ENCODE measurements around the gene USH1C. TPM values are rescaled to one million over a fixed set of nuclear protein-coding genes. Genes with fewer than 3 reads are reported as not detected.

The USH1C gene
- total RNA-seq, 4 donors from 2014 or later, result 0.75 TPM; not detected in 3

DNA sequence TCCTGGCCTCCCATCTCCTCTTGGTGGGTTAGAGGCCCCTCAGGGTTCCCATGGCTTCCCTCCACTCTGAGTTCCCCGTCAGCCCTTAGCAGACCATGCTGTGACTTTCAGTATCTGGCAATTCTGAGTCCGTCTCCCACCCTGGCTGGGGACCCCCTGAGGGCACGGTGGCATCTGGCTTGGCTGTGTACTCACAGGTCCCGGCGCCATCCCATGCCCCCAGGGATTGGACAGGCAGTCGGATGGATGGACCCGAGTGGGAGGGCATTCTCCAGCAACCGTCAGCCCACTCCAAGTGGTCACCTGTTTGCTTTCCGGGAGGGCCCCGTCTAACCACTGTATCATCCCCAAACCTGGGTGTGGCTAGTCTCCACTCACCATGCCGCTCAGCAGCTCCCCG lies 43.5 kb downstream of the USH1C start:
- TF ChIP-seq, protein P1, sequence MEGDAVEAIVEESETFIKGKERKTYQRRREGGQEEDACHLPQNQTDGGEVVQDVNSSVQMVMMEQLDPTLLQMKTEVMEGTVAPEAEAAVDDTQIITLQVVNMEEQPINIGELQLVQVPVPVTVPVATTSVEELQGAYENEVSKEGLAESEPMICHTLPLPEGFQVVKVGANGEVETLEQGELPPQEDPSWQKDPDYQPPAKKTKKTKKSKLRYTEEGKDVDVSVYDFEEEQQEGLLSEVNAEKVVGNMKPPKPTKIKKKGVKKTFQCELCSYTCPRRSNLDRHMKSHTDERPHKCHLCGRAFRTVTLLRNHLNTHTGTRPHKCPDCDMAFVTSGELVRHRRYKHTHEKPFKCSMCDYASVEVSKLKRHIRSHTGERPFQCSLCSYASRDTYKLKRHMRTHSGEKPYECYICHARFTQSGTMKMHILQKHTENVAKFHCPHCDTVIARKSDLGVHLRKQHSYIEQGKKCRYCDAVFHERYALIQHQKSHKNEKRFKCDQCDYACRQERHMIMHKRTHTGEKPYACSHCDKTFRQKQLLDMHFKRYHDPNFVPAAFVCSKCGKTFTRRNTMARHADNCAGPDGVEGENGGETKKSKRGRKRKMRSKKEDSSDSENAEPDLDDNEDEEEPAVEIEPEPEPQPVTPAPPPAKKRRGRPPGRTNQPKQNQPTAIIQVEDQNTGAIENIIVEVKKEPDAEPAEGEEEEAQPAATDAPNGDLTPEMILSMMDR (IDR thresholded peaks at IDR 0.05; ENCODE audit: low read depth), result no peak

DNA sequence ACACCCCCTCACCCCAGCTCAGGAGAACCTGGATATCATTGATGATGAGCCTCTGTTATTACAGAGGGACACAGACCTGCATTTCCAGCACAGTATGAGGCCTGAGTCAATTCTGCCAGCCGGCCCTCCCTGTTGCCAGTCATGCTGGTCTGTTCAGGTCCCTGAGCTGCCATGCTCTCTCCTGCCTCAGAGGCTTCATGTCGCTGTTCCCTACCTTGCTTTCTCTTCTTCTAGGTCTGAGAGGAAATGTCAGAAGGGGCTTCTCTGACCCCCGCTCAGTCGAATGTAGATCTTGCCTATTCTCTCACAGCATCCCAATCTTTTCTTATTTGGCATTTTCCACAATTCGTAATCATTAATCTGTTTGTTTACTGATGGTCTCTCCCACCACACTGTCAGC lies 45.7 kb downstream of the USH1C start:
- TF ChIP-seq, protein P1 (IDR thresholded peaks at IDR 0.05; ENCODE audit: low read depth), result no peak

DNA sequence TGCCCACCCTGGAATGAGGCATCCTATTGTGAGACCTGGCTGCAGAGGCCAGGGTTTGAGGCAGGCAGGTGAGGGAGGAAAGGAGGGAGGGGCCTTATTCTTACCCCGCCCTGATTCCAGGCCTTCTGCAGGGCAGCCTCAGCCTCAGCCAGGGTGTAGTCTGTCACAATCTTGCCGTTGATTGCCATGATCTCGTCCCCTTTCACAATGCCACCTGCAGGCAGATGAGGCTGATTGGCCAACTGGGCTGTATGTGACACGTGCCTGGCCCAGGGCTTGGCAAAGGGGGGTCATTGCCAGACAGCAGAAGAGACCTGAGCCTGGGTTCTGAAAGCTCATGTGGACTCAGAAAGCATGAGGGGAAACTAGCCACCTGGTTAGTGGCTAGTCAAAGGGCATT lies 46.2 kb downstream of the USH1C start:
- TF ChIP-seq, protein P1 (IDR thresholded peaks at IDR 0.05; ENCODE audit: low read depth), result no peak

DNA sequence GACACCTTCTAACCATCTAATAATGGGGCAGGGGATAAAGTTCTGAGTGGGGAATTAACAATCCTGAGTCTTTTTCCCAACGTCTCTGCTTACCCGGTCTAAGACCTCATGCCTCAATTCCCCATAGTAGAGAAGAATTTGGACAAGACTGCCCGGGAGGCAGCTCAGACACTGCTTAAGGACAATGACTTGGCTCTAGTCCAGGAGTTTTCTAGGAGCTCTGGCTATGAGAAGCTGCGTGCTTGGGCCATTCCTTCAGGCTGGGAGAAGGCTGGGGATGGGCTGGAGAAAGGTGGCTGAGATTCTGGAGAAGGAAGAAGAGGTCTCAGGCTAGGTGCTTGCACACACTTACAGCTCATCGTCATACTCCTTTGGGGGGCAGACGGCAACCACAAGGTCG lies 47.8 kb downstream of the USH1C start:
- TF ChIP-seq, protein P1 (IDR thresholded peaks at IDR 0.05; ENCODE audit: low read depth), result no peak

DNA sequence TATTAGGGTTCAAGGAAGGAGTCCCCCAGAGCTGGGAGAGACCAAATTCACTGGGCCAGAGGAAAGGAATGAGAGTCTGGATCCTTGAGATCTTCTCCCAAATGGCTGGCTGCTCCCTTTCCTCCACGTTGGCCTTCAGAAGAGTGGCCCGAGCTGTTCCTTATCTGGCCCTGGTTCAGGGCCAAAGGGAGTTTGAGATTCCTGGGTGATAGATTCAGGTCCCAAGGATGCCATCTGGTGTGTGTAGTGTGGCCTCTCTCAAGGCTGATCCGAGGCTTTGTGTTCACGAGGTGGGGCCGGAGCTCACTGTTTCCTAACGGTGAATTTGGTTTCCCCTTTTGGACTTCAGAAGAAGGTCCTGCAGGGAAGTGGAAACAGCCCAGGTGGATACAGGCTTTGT lies 50.2 kb downstream of the USH1C start:
- TF ChIP-seq, protein P1 (IDR thresholded peaks at IDR 0.05; ENCODE audit: low read depth), result no peak

DNA sequence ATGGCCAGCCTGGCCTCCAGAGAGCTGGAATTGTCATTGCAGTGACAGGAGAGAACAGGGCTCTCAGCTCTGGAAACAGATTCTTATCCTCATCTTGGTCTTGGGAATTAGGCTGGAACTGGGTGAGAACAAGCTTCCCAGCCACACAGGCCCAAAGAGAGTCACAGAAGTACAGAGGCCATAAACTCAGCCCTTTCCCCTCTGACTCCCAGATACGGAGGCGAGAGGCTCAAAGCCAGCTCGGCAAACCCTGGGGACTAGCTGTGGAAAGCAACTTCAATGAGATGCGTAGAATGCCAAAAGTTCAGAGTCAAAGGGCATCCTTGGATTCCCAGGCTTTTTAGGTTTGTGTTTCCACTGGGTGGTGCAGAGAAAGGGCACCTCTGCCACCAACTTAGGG lies 53.3 kb downstream of the USH1C start:
- TF ChIP-seq, protein P1 (IDR thresholded peaks at IDR 0.05; ENCODE audit: low read depth), result no peak

DNA sequence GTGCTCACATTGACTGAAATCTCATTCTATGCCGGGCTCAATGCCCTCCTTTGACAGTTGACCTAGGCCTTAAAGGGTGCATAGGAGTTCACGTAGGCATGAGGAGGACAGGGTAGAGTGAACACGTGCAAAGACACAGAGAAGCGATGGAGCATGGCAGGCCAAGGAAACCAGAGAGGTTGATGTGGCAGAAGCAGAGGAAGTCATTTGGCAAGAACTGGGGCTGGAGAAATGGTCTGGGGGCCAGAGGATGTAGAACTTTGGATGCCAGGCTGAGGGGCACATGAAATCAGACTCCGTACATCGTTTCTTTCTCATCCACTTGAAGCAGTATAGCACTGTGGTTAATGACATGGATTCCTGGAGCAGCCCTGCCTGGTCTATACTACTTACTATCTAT lies 54.0 kb downstream of the USH1C start:
- TF ChIP-seq, protein P1 (IDR thresholded peaks at IDR 0.05; ENCODE audit: low read depth), result no peak
